Prostate gland (tissue), 2 donors: ENCODE measurements around the gene NR1H2.

Experiments used
- CTCF ChIP-seq, 4 experiments: fragments of 200-600 bp in 2 of 4; fragments of 450-650 bp in 2 of 4; sonication (generic) in 2 of 4; IDR thresholded peaks; 1 replicate in 3 of 4; 2 replicates in 1 of 4; pipeline ENCODE4 v1.5.1; 2016 to 2019; ENCODE audit warnings: antibody characterized with exemption in 4 of 4, mild to moderate bottlenecking in 2 of 4, moderate library complexity in 2 of 4
- POLR2AphosphoS5 ChIP-seq: sonication (generic); formaldehyde crosslinking; IDR thresholded peaks from one replicate; pipeline ENCODE4 v1.6.1; 2017; ENCODE audit warnings: antibody characterized with exemption

- TF ChIP-seq CTCF (IDR thresholded peaks at IDR 0.05) (peak in 1 of 4 experiments; percentile 24), POLR2AphosphoS5 (peak; percentile 86)
These were observed 42.3 kb upstream of the NR1H2 start for GRCh38 chr19:50333737-50334617.
